NCI-H524 (cell line): ENCODE data around the gene CDYL.

Experiments used
- DNase-seq, 2 experiments: peaks; one replicate each; lab custom pipeline; 2025; lab: John Stamatoyannopoulos, UW

CDYL gene

GRCh38 chr6:4884646-4885340, 108.6 kb downstream of the CDYL start:
- no peak for DNase-seq

GRCh38 chr6:4885341-4885933, 109.2 kb downstream of the CDYL start:
- no peak for DNase-seq

- DNase-seq = no peak
Measured at GRCh38 chr6:4888841-4889240, 112.6 kb downstream of the CDYL start.

- no peak for DNase-seq
Measured at GRCh38 chr6:4889701-4890100, 113.5 kb downstream of the CDYL start.

GRCh38 chr6:4890191-4890590, 114.0 kb downstream of the CDYL start:
- no peak for DNase-seq

GRCh38 chr6:4890627-4891026, 114.4 kb downstream of the CDYL start:
- no peak for DNase-seq

GRCh38 chr6:4891141-4891540, 114.9 kb downstream of the CDYL start:
- no peak for DNase-seq

GRCh38 chr6:4892785-4893485, 116.7 kb downstream of the CDYL start:
- DNase-seq = peak; percentile 13 to 61

GRCh38 chr6:4894049-4894448, 117.8 kb downstream of the CDYL start:
- DNase-seq = no peak

- DNase-seq = no peak
Measured at GRCh38 chr6:4895971-4896370, 119.8 kb downstream of the CDYL start.

GRCh38 chr6:4896401-4896800, 120.2 kb downstream of the CDYL start:
- DNase-seq = no peak

- DNase-seq = no peak
Measured at GRCh38 chr6:4899249-4900034, 123.2 kb downstream of the CDYL start.

GRCh38 chr6:4901386-4902061, 125.3 kb downstream of the CDYL start:
- no peak for DNase-seq

- DNase-seq = no peak
Measured at GRCh38 chr6:4902363-4902762, 126.2 kb downstream of the CDYL start.

- DNase-seq = no peak
Measured at GRCh38 chr6:4903121-4903520, 126.9 kb downstream of the CDYL start.

GRCh38 chr6:4903751-4904370, 127.7 kb downstream of the CDYL start:
- DNase-seq = peak in 1 of 2 experiments; percentile 37

GRCh38 chr6:4904461-4905025, 128.3 kb downstream of the CDYL start:
- no peak for DNase-seq

- DNase-seq = no peak
Measured at GRCh38 chr6:4905826-4906225, 129.6 kb downstream of the CDYL start.

GRCh38 chr6:4906293-4907276, 130.4 kb downstream of the CDYL start:
- no peak for DNase-seq

GRCh38 chr6:4907602-4908001, 131.4 kb downstream of the CDYL start:
- no peak for DNase-seq
